ENCODE results near the gene FCRL1. TPM values are rescaled to one million over a fixed set of nuclear protein-coding genes. Genes with fewer than 3 reads are reported as not detected.

FCRL1 gene
- total RNA-seq, 2 donors from 2014 or later, result 0.12 TPM; not detected in 1

- DNase-seq, result no peak
- intact Hi-C loops (cut with DNase I), result no loop called here
- no peak for ATAC-seq
Observed at GRCh38 chr1:157748262-157748817, 71.6 kb downstream of the FCRL1 start.

Other genes with a start within 250 kb of the FCRL1 start
- not detected for gene FCRL4, start 222.0 kb downstream of the FCRL1 start, total RNA-seq
- under 1 TPM; 0.10 to 0.24 TPM for gene FCRL3, start 119.4 kb downstream of the FCRL1 start, total RNA-seq
- not detected for gene FCRL2, start 43.0 kb downstream of the FCRL1 start, total RNA-seq
- gene CD5L, start 21.7 kb upstream of the FCRL1 start, total RNA-seq, result under 1 TPM in 1 of 2 donors, not detected in 1; 0.38 TPM
- 10 to 100 TPM; 19.7 to 21.2 TPM for gene KIRREL1, start 173.5 kb upstream of the FCRL1 start, total RNA-seq